WI38 (cell line): ENCODE measurements around the gene ALK.

Source experiments
- H3K4me3 ChIP-seq: 2 replicates; pipeline ENCODE4 v1.5.1; 2011; ENCODE audit warnings: low read depth, mild to moderate bottlenecking, control low read depth, low read length
- CTCF ChIP-seq: IDR thresholded peaks from 2 replicates; pipeline ENCODE4 v1.5.1; 2012; ENCODE audit warnings: low read depth, mild to moderate bottlenecking, control low read depth, low read length

ALK gene

GRCh38 chr2:29155578-29155977 lies 765.8 kb downstream of the ALK start:
- TF ChIP-seq CTCF, result no peak
- H3K4me3 ChIP-seq, result no peak overlapping the region

- no peak for TF ChIP-seq CTCF
- H3K4me3 ChIP-seq, result no peak overlapping the region
Measured at GRCh38 chr2:29154610-29155009, 766.8 kb downstream of the ALK start.

GRCh38 chr2:29147963-29148362 lies 773.4 kb downstream of the ALK start:
- H3K4me3 ChIP-seq, result no peak overlapping the region
- no peak for TF ChIP-seq CTCF

- no peak overlapping the region for H3K4me3 ChIP-seq
- TF ChIP-seq CTCF, result no peak
Measured at GRCh38 chr2:29146197-29146596, 775.2 kb downstream of the ALK start.

GRCh38 chr2:29143657-29144056 lies 777.7 kb downstream of the ALK start:
- no peak for TF ChIP-seq CTCF
- no peak overlapping the region for H3K4me3 ChIP-seq
